Measurements from ENCODE around the gene CEP41. TPM values are rescaled to one million over a fixed set of nuclear protein-coding genes. Genes with fewer than 3 reads are reported as not detected.
"Not testable (repeated sequence)": the region's sequence is repeated elsewhere in the genome, so short reads cannot be mapped to it uniquely, and the experiment has no call there.

CEP41 gene
- total RNA-seq, 1 donor from 2014 or later = 16.7 TPM

GRCh38 chr7:130386876-130387275 lies 53.9 kb downstream of the CEP41 start:
- H3K4me3 Mint-ChIP-seq = no peak overlapping the region
- H3K9me3 Mint-ChIP-seq = peaks cover 4% of the 10 kb centered on the region
- H3K27me3 Mint-ChIP-seq = no peaks in the 10 kb centered on the region
- no peak for DNase-seq
- intact Hi-C loops (cut with micrococcal nuclease) = no loop called here
- H3K27ac Mint-ChIP-seq = no peak overlapping the region
- no peaks in the 10 kb centered on the region for H3K36me3 Mint-ChIP-seq (ENCODE audit: low read depth)
- H3K4me1 Mint-ChIP-seq = no peaks in the 10 kb centered on the region

- Mint-ChIP-seq H3K27ac (no peak overlapping the region), H3K36me3 (ENCODE audit: low read depth) (no peaks in the 10 kb centered on the region), H3K4me1 (no peaks in the 10 kb centered on the region), H3K27me3 (no peaks in the 10 kb centered on the region), H3K9me3 (peaks cover 4% of the 10 kb centered on the region), H3K4me3 (no peak overlapping the region)
- intact Hi-C loops (cut with micrococcal nuclease) = no loop called here
- no peak for DNase-seq
Observed at GRCh38 chr7:130385600-130386066, 55.2 kb downstream of the CEP41 start.

- Mint-ChIP-seq H3K36me3 (ENCODE audit: low read depth) (no peaks in the 10 kb centered on the region), H3K4me3 (no peak overlapping the region), H3K9me3 (peaks cover 4% of the 10 kb centered on the region), H3K27ac (no peak overlapping the region), H3K27me3 (no peaks in the 10 kb centered on the region), H3K4me1 (no peaks in the 10 kb centered on the region)
- intact Hi-C loops (cut with micrococcal nuclease) = no loop called here
- no peak for DNase-seq
Observed at GRCh38 chr7:130384841-130385599, 55.8 kb downstream of the CEP41 start.

- H3K4me1 Mint-ChIP-seq = no peaks in the 10 kb centered on the region
- no peak for DNase-seq
- H3K4me3 Mint-ChIP-seq = no peak overlapping the region
- H3K27me3 Mint-ChIP-seq = no peaks in the 10 kb centered on the region
- H3K36me3 Mint-ChIP-seq (ENCODE audit: low read depth) = no peaks in the 10 kb centered on the region
- H3K27ac Mint-ChIP-seq = no peak overlapping the region
- intact Hi-C loops (cut with micrococcal nuclease) = no loop called here
- peaks cover 4% of the 10 kb centered on the region for H3K9me3 Mint-ChIP-seq
Observed at GRCh38 chr7:130384371-130384801, 56.4 kb downstream of the CEP41 start.

GRCh38 chr7:130383187-130383980 lies 57.4 kb downstream of the CEP41 start:
- H3K4me3 Mint-ChIP-seq = no peak overlapping the region
- no peaks in the 10 kb centered on the region for H3K27me3 Mint-ChIP-seq
- H3K36me3 Mint-ChIP-seq (ENCODE audit: low read depth) = no peaks in the 10 kb centered on the region
- intact Hi-C loops (cut with micrococcal nuclease) = no loop called here
- no peaks in the 10 kb centered on the region for H3K4me1 Mint-ChIP-seq
- H3K9me3 Mint-ChIP-seq = no peaks in the 10 kb centered on the region
- DNase-seq = no peak
- no peak overlapping the region for H3K27ac Mint-ChIP-seq

- no peak for DNase-seq
- intact Hi-C loops (cut with micrococcal nuclease) = no loop called here
- no peaks in the 10 kb centered on the region for H3K9me3 Mint-ChIP-seq
- H3K4me1 Mint-ChIP-seq = no peaks in the 10 kb centered on the region
- H3K36me3 Mint-ChIP-seq (ENCODE audit: low read depth) = peaks cover under 1% of the 10 kb centered on the region
- no peak overlapping the region for H3K27ac Mint-ChIP-seq
- H3K27me3 Mint-ChIP-seq = no peaks in the 10 kb centered on the region
- H3K4me3 Mint-ChIP-seq = no peak overlapping the region
Observed at GRCh38 chr7:130381468-130382312, 59.1 kb downstream of the CEP41 start.

GRCh38 chr7:130380861-130381455 lies 59.9 kb downstream of the CEP41 start:
- no peak overlapping the region for H3K4me3 Mint-ChIP-seq
- H3K9me3 Mint-ChIP-seq = no peaks in the 10 kb centered on the region
- no peak for DNase-seq
- H3K36me3 Mint-ChIP-seq (ENCODE audit: low read depth) = peaks cover 2% of the 10 kb centered on the region
- no peaks in the 10 kb centered on the region for H3K27me3 Mint-ChIP-seq
- intact Hi-C loops (cut with micrococcal nuclease) = no loop called here
- no peaks in the 10 kb centered on the region for H3K4me1 Mint-ChIP-seq
- no peak overlapping the region for H3K27ac Mint-ChIP-seq

- intact Hi-C loops (cut with micrococcal nuclease) = no loop called here
- H3K27me3 Mint-ChIP-seq = no peaks in the 10 kb centered on the region
- H3K9me3 Mint-ChIP-seq = no peaks in the 10 kb centered on the region
Observed at GRCh38 chr7:130379921-130380860, 60.6 kb downstream of the CEP41 start, which contains the start of gene CPA1. Gene CPA1 (plus strand): TSS chr7:130380494. CDS start chr7:130380521, 27 bp downstream.

GRCh38 chr7:130379532-130379920 lies 61.3 kb downstream of the CEP41 start:
- intact Hi-C loops (cut with micrococcal nuclease) = no loop called here
- Mint-ChIP-seq H3K9me3 (no peaks in the 10 kb centered on the region), H3K27me3 (no peaks in the 10 kb centered on the region), H3K4me1 (no peaks in the 10 kb centered on the region), H3K36me3 (ENCODE audit: low read depth) (peaks cover 2% of the 10 kb centered on the region), H3K4me3 (no peak overlapping the region), H3K27ac (no peak overlapping the region)
- no peak for DNase-seq

More at GRCh38 chr7:130379921-130380860, 60.6 kb downstream of the CEP41 start, which contains the start of gene CPA1:
- H3K4me3 Mint-ChIP-seq = no peak within 1 kb of the TSS
- DNase-seq = no peak
- no peaks in the 10 kb centered on the region for H3K4me1 Mint-ChIP-seq
- H3K36me3 Mint-ChIP-seq (ENCODE audit: low read depth) = peaks cover 2% of the 10 kb centered on the region
- H3K27ac Mint-ChIP-seq = no peak within 1 kb of the TSS

GRCh38 chr7:130379019-130379418 lies 61.8 kb downstream of the CEP41 start:
- intact Hi-C loops (cut with micrococcal nuclease) = no loop called here
- H3K9me3 Mint-ChIP-seq = no peaks in the 10 kb centered on the region
- H3K36me3 Mint-ChIP-seq (ENCODE audit: low read depth) = peaks cover 2% of the 10 kb centered on the region
- H3K4me3 Mint-ChIP-seq = no peak overlapping the region
- no peaks in the 10 kb centered on the region for H3K4me1 Mint-ChIP-seq
- no peak for DNase-seq
- H3K27me3 Mint-ChIP-seq = no peaks in the 10 kb centered on the region
- H3K27ac Mint-ChIP-seq = no peak overlapping the region

GRCh38 chr7:130377178-130377577 lies 63.6 kb downstream of the CEP41 start:
- no peak for DNase-seq
- no peaks in the 10 kb centered on the region for H3K4me1 Mint-ChIP-seq
- H3K36me3 Mint-ChIP-seq (ENCODE audit: low read depth) = peaks cover 2% of the 10 kb centered on the region
- H3K9me3 Mint-ChIP-seq = no peaks in the 10 kb centered on the region
- intact Hi-C loops (cut with micrococcal nuclease) = no loop called here
- no peak overlapping the region for H3K27ac Mint-ChIP-seq
- no peaks in the 10 kb centered on the region for H3K27me3 Mint-ChIP-seq
- H3K4me3 Mint-ChIP-seq = no peak overlapping the region

GRCh38 chr7:130376461-130376860 lies 64.4 kb downstream of the CEP41 start:
- H3K27me3 Mint-ChIP-seq; intact Hi-C loops (cut with micrococcal nuclease); H3K4me3 Mint-ChIP-seq; H3K9me3 Mint-ChIP-seq; H3K36me3 Mint-ChIP-seq (ENCODE audit: low read depth); H3K27ac Mint-ChIP-seq; DNase-seq; H3K4me1 Mint-ChIP-seq: not testable (repeated sequence)

Data from activated CD4-positive, alpha-beta T cell treated with anti-CD3 and anti-CD28 coated beads, Interleukin-2, amount 10 ng/mL, durations not matched to agents 24 days and 14 days (primary cell).